ENCODE results near the gene ERCC8. TPM values are rescaled to one million over a fixed set of nuclear protein-coding genes. Genes with fewer than 3 reads are reported as not detected.

Gene ERCC8
- total and polyA plus RNA-seq, 2 of the 13 experiments (the other 11 are each of a cell fraction or from before 2014, with no cell fraction given) = 24.4 to 35.2 TPM

GRCh38 chr5:60959156-60959555 lies 14.3 kb upstream of the ERCC8 start:
- FAIRE-seq (no peak), ATAC-seq (no peak), DNase-seq (ENCODE audit: low spot score) (no peak)
- in situ Hi-C loops (cut with HindIII; ENCODE audit: extremely low pct_ligation_motif_present, low pct_unique_long_range_greater_than_20kb) = loop anchor here (25.0 kb wide), 1 partner anchor 978 kb away; no protein-coding TSS in a partner anchor
- H3K4me1 ChIP-seq (ENCODE audit: insufficient read depth, low read length) = no peaks in the 10 kb centered on the region
- H3K27me3 ChIP-seq (ENCODE audit: control insufficient read depth in 1 of 2, insufficient read depth in 2 of 2, low read length in 2 of 2) = no peaks in the 10 kb centered on the region
- no peaks in the 10 kb centered on the region for H4K20me1 ChIP-seq (ENCODE audit: insufficient read depth, low read length)
- no peak for TF ChIP-seq ZNF616 (CRISPR knock-in tag; IDR thresholded peaks at IDR 0.05; ENCODE audit: low read depth)
- TF ChIP-seq STAG1 (CRISPR knock-in tag; IDR thresholded peaks at IDR 0.05) = 0 out of 2 replicates have a peak, but pooled peaks have one; percentile 8
- BruUV-seq (replicated peaks) = no TSS peak
- H3K79me2 ChIP-seq (ENCODE audit: insufficient read depth, low read length) = peaks cover 56% of the 10 kb centered on the region
- no peaks in the 10 kb centered on the region for H3K36me3 ChIP-seq (replicated peaks in 1 of 2; ENCODE audit: control insufficient read depth in 1 of 2, insufficient read depth in 2 of 2, low read length in 2 of 2)
- ChIA-PET CTCF (ENCODE audit: low intra/inter-chr PET ratio, low total read pairs) (interaction anchor here (1.3 to 1.6 kb wide), 2 partner anchors 700 to 975 kb away, joined by 3 to 5 read pairs; no protein-coding TSS in a partner anchor), POLR2A (interaction anchor here (1.0 kb wide), 1 partner anchor 14 kb away, joined by 4 read pairs; the partner anchor contains the start of genes ERCC8 and NDUFAF2)
- intact Hi-C loops (cut with micrococcal nuclease; ENCODE audit: unreplicated experiment) = loop anchor here (10.0 kb wide), 3 partner anchors 206 to 976 kb away; partner anchors contain the start of gene SMIM15
- no peak overlapping the region for H3K9ac ChIP-seq (ENCODE audit: insufficient read depth, low read depth, low read length)
- H3K27ac ChIP-seq (ENCODE audit: extremely low read length, insufficient read depth, low read length) = no peak overlapping the region
- H3K4me3 ChIP-seq (replicated peaks in 1 of 3; ENCODE audit: insufficient read depth in 1 of 3, low read depth in 2 of 3, low read length in 3 of 3) = no peak overlapping the region
- peaks cover 6% of the 10 kb centered on the region; the same call in 1 of the 2 replicates for H3K9me3 ChIP-seq (ENCODE audit: low read length)
- H2AFZ ChIP-seq (ENCODE audit: low read length) = no peak overlapping the region
- no peak overlapping the region for H3K4me2 ChIP-seq (ENCODE audit: low read depth, low read length)

DNA sequence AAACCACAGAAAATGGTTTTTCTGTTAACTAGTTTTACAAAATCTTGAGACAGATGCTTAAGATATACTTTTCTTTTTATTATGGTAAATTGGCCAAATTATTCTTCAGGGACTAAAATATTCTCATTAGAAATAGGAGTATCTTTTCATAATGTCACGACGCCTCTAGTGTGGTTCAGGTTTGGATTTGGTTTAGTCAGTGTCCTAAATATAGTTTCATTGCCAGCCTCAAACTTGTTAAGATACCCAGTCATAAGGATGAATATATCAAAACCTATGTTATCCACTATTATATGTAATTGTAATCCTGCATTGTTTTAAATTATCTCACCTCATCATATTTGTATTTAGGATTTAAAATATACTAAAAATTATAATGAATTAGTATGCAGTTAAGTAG lies 13.8 kb upstream of the ERCC8 start:
- Histone ChIP-seq H3K9ac (ENCODE audit: insufficient read depth, low read depth, low read length) (no peak overlapping the region), H3K4me1 (ENCODE audit: insufficient read depth, low read length) (no peaks in the 10 kb centered on the region), H3K9me3 (ENCODE audit: low read length) (peaks cover 6% of the 10 kb centered on the region; the same call in 1 of the 2 replicates), H3K36me3 (replicated peaks in 1 of 2; ENCODE audit: control insufficient read depth in 1 of 2, insufficient read depth in 2 of 2, low read length in 2 of 2) (no peaks in the 10 kb centered on the region), H3K4me3 (replicated peaks in 1 of 3; ENCODE audit: insufficient read depth in 1 of 3, low read depth in 2 of 3, low read length in 3 of 3) (no peak overlapping the region), H3K4me2 (ENCODE audit: low read depth, low read length) (no peak overlapping the region), H2AFZ (ENCODE audit: low read length) (no peak overlapping the region), H3K27me3 (ENCODE audit: control insufficient read depth in 1 of 2, insufficient read depth in 2 of 2, low read length in 2 of 2) (no peaks in the 10 kb centered on the region), H3K27ac (ENCODE audit: extremely low read length, insufficient read depth, low read length) (no peak overlapping the region), H4K20me1 (ENCODE audit: insufficient read depth, low read length) (no peaks in the 10 kb centered on the region), H3K79me2 (ENCODE audit: insufficient read depth, low read length) (peaks cover 61% of the 10 kb centered on the region)
- no TSS peak for BruUV-seq (replicated peaks)
- no peak for ATAC-seq
- 100% methylated on average over 2 of the region's 2 CpGs for WGBS (ENCODE audit: low lambda C conversion rate)
- TF ChIP-seq ZNF17 (CRISPR knock-in tag; IDR thresholded peaks at IDR 0.05) = no peak
- TF ChIP-seq ZBTB8A (CRISPR knock-in tag; IDR thresholded peaks at IDR 0.05; ENCODE audit: borderline replicate concordance, low read depth) = no peak
- no peak for TF ChIP-seq GABPB1 (CRISPR knock-in tag; IDR thresholded peaks at IDR 0.05)
- TF ChIP-seq TRIM22 (IDR thresholded peaks at IDR 0.05) = no peak
- TF ChIP-seq BCL6 (CRISPR knock-in tag; IDR thresholded peaks at IDR 0.05) = no peak
- no peak for TF ChIP-seq KAT7 (CRISPR knock-in tag; IDR thresholded peaks at IDR 0.05; ENCODE audit: borderline replicate concordance)
- no peak for TF ChIP-seq MIER2 (CRISPR knock-in tag; IDR thresholded peaks at IDR 0.05)
- no peak for TF ChIP-seq STAT5B (CRISPR knock-in tag; IDR thresholded peaks at IDR 0.05)
- TF ChIP-seq, protein P1, sequence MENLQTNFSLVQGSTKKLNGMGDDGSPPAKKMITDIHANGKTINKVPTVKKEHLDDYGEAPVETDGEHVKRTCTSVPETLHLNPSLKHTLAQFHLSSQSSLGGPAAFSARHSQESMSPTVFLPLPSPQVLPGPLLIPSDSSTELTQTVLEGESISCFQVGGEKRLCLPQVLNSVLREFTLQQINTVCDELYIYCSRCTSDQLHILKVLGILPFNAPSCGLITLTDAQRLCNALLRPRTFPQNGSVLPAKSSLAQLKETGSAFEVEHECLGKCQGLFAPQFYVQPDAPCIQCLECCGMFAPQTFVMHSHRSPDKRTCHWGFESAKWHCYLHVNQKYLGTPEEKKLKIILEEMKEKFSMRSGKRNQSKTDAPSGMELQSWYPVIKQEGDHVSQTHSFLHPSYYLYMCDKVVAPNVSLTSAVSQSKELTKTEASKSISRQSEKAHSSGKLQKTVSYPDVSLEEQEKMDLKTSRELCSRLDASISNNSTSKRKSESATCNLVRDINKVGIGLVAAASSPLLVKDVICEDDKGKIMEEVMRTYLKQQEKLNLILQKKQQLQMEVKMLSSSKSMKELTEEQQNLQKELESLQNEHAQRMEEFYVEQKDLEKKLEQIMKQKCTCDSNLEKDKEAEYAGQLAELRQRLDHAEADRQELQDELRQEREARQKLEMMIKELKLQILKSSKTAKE (CRISPR knock-in tag; IDR thresholded peaks at IDR 0.05; ENCODE audit: borderline replicate concordance) = no peak
- no peak for TF ChIP-seq RBFOX2 (IDR thresholded peaks at IDR 0.05; ENCODE audit: low read depth, low read length)
- TF ChIP-seq HNRNPUL1 (IDR thresholded peaks at IDR 0.05; ENCODE audit: low read depth, low read length) = no peak
- no peak for TF ChIP-seq ADNP (CRISPR knock-in tag; IDR thresholded peaks at IDR 0.05)
- no peak for TF ChIP-seq ZMYM2 (CRISPR knock-in tag; IDR thresholded peaks at IDR 0.05)
- intact Hi-C loops (cut with micrococcal nuclease; ENCODE audit: unreplicated experiment) = loop anchor here (10.0 kb wide), 3 partner anchors 206 to 976 kb away; partner anchors contain the start of gene SMIM15
- ChIA-PET CTCF (ENCODE audit: low intra/inter-chr PET ratio, low total read pairs) (interaction anchor here (1.3 to 1.6 kb wide), 2 partner anchors 700 to 975 kb away, joined by 3 to 5 read pairs; no protein-coding TSS in a partner anchor), POLR2A (interaction anchor here (1.0 kb wide), 1 partner anchor 14 kb away, joined by 4 read pairs; the partner anchor contains the start of genes ERCC8 and NDUFAF2)
- in situ Hi-C loops (cut with HindIII; ENCODE audit: extremely low pct_ligation_motif_present, low pct_unique_long_range_greater_than_20kb) = loop anchor here (25.0 kb wide), 1 partner anchor 979 kb away; no protein-coding TSS in a partner anchor
- no peak for DNase-seq (ENCODE audit: low spot score)
- no peak for FAIRE-seq
